HG03064 (cell line): ENCODE results near the gene VWA8.
A peak's percentile ranks its signal among the peaks of the same experiment; 100 is the strongest.
"Not testable (repeated sequence)": the region's sequence is repeated elsewhere in the genome, so short reads cannot be mapped to it uniquely, and the experiment has no call there.

Source experiments
- ATAC-seq: cut with Tn5 transposase; IDR thresholded peaks from one replicate; pipeline ENCODE4 v1.9.1; 2021; ENCODE audit warnings: low read depth; ENCODE audit not compliant: unreplicated experiment

Gene VWA8

GRCh38 chr13:41812237-41812636, 148.7 kb downstream of the VWA8 start:
- ATAC-seq: no peak

DNA sequence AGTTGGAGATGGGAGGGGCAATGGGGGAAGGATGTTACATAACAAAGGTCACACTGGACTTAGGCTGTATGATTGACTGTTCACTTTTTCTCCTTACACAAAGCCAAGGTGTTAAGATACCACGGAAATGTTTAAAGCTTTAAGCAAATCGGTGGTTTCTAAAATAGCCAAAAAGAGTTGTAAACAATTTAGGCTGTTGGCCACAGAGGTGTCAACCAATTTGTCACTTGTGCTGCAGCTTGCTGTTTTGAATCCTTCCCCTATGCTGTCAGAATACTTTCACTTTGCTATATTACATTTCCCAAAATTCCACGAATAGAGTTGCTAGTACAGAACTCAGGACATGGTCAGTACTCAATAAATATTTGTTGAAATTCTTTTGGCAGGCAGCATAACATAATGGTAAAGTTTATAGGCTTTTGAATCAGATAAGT, 149.3 kb downstream of the VWA8 start:
- peak; percentile 39 for ATAC-seq

DNA sequence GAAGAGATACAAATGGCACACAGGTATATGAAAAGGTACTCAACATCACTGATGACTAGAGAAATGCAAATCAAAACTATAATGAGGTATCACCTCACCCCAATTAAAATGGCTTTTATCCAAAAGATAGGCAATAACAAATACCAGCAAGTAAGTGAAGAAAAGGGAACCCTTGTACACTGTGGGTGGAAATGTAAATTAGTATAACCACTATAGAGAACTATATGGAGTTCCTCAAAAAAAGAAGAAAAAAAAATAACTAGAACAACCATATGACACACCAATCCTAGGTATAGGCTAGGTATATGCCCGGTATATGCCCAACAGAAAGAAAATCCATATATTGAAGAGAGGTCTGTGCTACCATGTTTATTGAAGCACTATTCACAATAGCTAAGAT, 150.9 kb downstream of the VWA8 start:
- no peak for ATAC-seq

DNA sequence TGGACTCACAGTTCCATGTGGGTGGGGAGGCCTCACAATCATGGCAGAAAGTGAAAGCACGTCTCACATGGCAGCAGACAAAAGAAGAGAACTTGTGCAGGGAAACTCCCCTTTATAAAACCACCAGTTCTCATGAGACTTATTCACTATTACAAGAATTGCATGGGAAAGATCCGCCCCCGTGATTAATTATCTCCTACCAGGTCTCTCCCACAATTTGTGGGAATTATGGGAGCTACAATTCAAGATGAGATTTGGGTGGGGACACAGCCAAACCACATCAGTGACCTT, 157.5 kb downstream of the VWA8 start:
- not testable (repeated sequence) for ATAC-seq

- no peak for ATAC-seq
These were observed 158.0 kb downstream of the VWA8 start for GRCh38 chr13:41802684-41803444.

GRCh38 chr13:41802043-41802683, 158.7 kb downstream of the VWA8 start:
- ATAC-seq: no peak

DNA sequence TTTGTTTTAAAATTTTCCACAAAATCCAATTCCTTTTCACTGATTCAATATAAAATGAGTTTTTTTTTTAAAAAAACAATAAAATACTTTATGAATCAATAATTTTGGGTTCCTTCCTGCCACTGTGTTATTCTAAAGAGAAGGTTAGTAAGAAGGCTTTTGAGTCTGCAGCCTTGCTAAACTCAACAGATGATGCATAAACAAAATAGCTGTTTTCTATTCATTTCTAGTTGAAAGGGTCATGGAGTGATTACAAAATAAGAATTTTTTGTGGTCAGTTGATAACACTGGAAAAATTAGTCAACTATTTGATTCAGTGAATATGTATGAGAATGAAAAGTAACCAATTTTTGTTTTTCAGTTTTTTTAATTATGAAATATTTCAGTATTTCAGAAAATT, 169.9 kb downstream of the VWA8 start:
- ATAC-seq: no peak

GRCh38 chr13:41788552-41788951, 172.4 kb downstream of the VWA8 start:
- no peak for ATAC-seq

GRCh38 chr13:41785402-41786172, 175.3 kb downstream of the VWA8 start:
- ATAC-seq: no peak

GRCh38 chr13:41782086-41782485, 178.8 kb downstream of the VWA8 start:
- no peak for ATAC-seq

- no peak for ATAC-seq
These were observed 179.9 kb downstream of the VWA8 start for GRCh38 chr13:41780715-41781706.

GRCh38 chr13:41775251-41775650, 185.7 kb downstream of the VWA8 start:
- no peak for ATAC-seq

DNA sequence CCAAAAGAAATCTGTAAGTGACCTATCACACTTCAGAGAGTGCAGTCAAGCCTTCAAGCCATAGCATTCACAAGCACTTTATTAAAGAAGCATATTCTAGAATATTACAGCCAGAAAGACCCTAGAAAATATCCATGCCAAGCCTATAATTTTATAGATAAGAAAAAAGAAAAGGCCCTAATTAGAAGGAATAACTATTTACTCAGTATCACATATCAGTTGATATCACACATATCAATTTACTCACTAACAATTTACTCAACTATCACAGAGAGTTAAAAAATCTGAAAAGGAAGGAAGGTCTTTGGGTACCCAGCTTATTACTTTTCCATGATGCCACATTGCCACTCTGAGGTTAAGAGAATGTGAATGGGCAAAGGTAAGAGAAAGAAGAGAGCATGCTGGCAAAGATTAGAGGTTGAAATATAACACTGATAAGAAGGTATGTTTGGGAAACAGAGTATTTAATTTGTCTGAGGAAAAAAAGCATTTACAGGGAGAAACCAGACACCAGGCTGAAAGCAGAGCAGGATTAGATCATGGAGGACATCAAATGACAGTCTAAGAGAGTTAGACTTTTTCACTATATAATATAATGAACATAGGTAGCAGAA, 186.2 kb downstream of the VWA8 start:
- no peak for ATAC-seq

- no peak for ATAC-seq
These were observed 193.1 kb downstream of the VWA8 start for GRCh38 chr13:41767801-41768200.

DNA sequence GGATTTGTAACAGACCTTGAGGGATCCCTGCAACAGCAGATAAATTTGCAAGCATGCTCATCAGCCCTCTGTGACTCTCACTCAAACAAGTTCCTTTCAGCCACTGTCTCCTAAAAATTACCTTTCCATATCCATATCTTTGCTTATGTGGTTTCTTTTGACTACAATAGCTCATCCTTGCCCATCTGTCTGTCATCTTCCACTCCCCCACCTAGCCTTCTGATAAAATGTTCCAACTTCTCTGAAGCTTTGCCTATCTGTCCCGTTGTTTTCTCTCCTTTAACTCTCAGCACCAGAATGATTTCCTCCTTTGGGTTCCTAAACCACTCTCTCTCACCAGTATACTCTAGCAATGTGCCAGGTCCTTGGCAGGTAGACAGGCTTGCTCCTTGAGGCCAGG, 194.5 kb downstream of the VWA8 start:
- ATAC-seq: no peak

GRCh38 chr13:41765813-41766212, 195.1 kb downstream of the VWA8 start:
- no peak for ATAC-seq

DNA sequence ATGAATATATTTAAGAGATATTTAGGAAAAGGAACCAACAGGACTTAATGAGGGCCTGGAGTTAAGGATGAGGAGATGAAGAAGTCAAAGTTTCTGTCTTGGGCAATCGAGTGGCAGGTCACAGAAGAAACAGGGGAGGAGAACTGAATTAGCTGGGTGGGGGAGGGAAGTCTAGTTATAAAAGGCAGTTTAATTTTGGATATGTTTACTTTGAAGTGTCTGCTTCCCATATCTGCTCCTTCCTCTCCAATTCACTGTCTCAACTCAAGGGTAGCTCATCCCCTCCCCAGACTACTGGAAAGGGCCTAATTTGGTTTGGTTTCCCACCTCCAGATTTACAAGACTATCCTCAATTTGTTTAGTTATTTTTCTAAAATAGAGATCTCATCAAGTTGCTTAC, 195.9 kb downstream of the VWA8 start:
- ATAC-seq: no peak

- ATAC-seq: no peak
These were observed 196.4 kb downstream of the VWA8 start for GRCh38 chr13:41764558-41764957.

DNA sequence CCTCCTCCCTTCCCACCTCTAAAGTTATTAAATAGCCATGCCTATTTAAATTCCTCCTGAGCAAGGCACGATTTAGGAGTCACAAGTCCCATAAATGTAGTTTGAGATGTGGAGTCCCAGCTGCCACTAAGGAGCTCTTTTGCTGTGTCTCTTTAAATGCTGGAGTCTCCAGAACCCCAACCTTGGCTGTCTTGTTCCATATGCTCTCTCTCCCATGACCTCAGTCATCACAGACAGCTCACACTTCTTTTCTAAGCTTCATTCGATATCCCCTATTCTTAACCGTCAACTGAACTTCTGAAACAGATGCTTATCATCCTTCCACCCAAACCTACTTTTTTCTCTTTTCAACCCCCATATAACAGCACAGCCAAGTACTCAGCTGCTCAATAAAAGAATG, 197.1 kb downstream of the VWA8 start:
- ATAC-seq: no peak

DNA sequence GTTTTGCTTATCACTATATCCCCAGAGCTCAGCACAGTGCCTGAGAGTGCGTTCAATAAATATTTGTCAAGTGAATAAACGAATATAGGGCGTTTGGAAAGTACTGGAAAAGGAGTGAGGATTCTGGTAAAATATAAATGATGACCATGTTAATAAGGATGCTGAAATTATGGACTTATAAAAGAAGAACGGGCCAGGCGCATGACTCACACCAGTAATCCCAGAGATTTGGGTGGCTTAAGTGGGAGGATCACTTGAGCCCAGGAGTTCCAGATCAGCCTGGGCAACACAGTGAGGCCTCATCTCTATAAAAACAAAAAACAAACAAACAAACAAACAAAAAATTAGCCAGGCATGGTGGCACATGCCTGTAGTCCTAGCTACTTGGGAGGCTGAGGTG, 198.1 kb downstream of the VWA8 start:
- ATAC-seq: no peak
